T-cell (primary cell): ENCODE results near the gene OR51E1. TPM values are rescaled to one million over a fixed set of nuclear protein-coding genes. Genes with fewer than 3 reads are reported as not detected.

ENCODE experiments used
- ATAC-seq, 4 experiments: fragments of 200-7000 bp in 3 of 4; fragments of 150-1000 bp in 1 of 4; cut with Tn5 transposase; replicated peaks in 1 of 4; 1 replicate in 3 of 4; 2 replicates in 1 of 4; pipeline ENCODE4 v1.10.0; 2021; ENCODE audit warnings: moderate library complexity in 3 of 4, mild to moderate bottlenecking in 2 of 4, moderate number of reproducible peaks in 1 of 4
- CTCF ChIA-PET, 2 donors: fragments of 300-600 bp; sonication (Branson Sonifier 250); formaldehyde crosslinking; loops; one replicate each; lab custom pipeline; 2022; ENCODE audit warnings: antibody characterized with exemption in 2 of 2; lab: Charles Lee
- POLR2A ChIA-PET, 2 donors: fragments of 300-600 bp; sonication (Branson Sonifier 250); formaldehyde crosslinking; loops; one replicate each; lab custom pipeline; 2022; ENCODE audit warnings: antibody characterized with exemption in 2 of 2; lab: Charles Lee
- DNase-seq, 35 experiments: peaks; one replicate each; pipeline versions ENCODE4 v3.0.0 to v3.0.0-alpha.2; 2013 to 2023
- H3K27ac ChIP-seq: one replicate; pipeline ENCODE4 v1.5.1; 2013; ENCODE audit warnings: low read length
- H3K27me3 ChIP-seq, 2 experiments: replicated peaks in 1 of 2; 1 replicate in 1 of 2; 2 replicates in 1 of 2; pipeline versions ENCODE4 v1.6.1 to v1.7.0; 2013; ENCODE audit warnings: low read length in 1 of 2, mixed read lengths in 1 of 2; ENCODE audit not compliant: control insufficient read depth in 2 of 2, insufficient read depth in 2 of 2; ENCODE audit errors: extremely low read depth in 1 of 2
- H3K36me3 ChIP-seq, 2 donors: 1 replicate in 1 of 2; 2 replicates in 1 of 2; pipeline versions ENCODE4 v1.6.1 to v1.7.0; 2013; ENCODE audit warnings: low read length in 1 of 2; ENCODE audit not compliant: control insufficient read depth in 2 of 2, insufficient read depth in 1 of 2; ENCODE audit errors: extremely low read depth in 1 of 2
- H3K4me1 ChIP-seq, 2 experiments: 1 replicate in 1 of 2; 2 replicates in 1 of 2; pipeline versions ENCODE4 v1.6.1 to v1.7.0; 2013; ENCODE audit warnings: low read length in 2 of 2, mixed read lengths in 1 of 2; ENCODE audit not compliant: insufficient read depth in 2 of 2, control insufficient read depth in 1 of 2; ENCODE audit errors: extremely low read depth in 1 of 2
- H3K4me3 ChIP-seq, 2 donors: 1 replicate in 1 of 2; 2 replicates in 1 of 2; pipeline versions ENCODE4 v1.5.1 to v1.7.0; 2013; ENCODE audit warnings: mild to moderate bottlenecking in 2 of 2, low read length in 1 of 2, moderate library complexity in 1 of 2; ENCODE audit not compliant: control insufficient read depth in 1 of 2; ENCODE audit errors: extremely low read depth in 1 of 2
- H3K9me3 ChIP-seq: 2 replicates; pipeline ENCODE4 v1.7.0; 2013
- H3K27ac Mint-ChIP-seq, 2 donors: one replicate each; pipeline ENCODE4 v1.8.0; 2020 to 2021; ENCODE audit warnings: mild to moderate bottlenecking in 2 of 2, mixed read lengths in 2 of 2
- H3K27me3 Mint-ChIP-seq, 2 donors: one replicate each; pipeline ENCODE4 v1.8.0; 2021 to 2022; ENCODE audit warnings: mixed read lengths in 2 of 2
- H3K36me3 Mint-ChIP-seq: one replicate; pipeline ENCODE4 v1.8.0; 2021; ENCODE audit warnings: mixed read lengths
- H3K4me1 Mint-ChIP-seq, 3 donors: one replicate each; pipeline ENCODE4 v1.8.0; 2020 to 2022; ENCODE audit warnings: mixed read lengths in 3 of 3, mild to moderate bottlenecking in 1 of 3
- H3K4me3 Mint-ChIP-seq, 3 donors: one replicate each; pipeline ENCODE4 v1.8.0; 2020 to 2022; ENCODE audit warnings: mild to moderate bottlenecking in 3 of 3, mixed read lengths in 3 of 3, moderate library complexity in 3 of 3
- H3K9me3 Mint-ChIP-seq, 3 donors: one replicate each; pipeline ENCODE4 v1.8.0; 2020 to 2022; ENCODE audit warnings: mixed read lengths in 3 of 3
- WGBS: methylation state at CpG from one replicate; pipeline ENCODE4 v1.1.5; 2013; ENCODE audit warnings: missing lambda C conversion rate; ENCODE audit not compliant: insufficient coverage; 5-methylcytosine and 5-hydroxymethylcytosine counted together
- total RNA-seq, 35 experiments: library from RNA in 6 of 35; stranded (reverse) in 6 of 35; fragments of 120-200 nt in 1 of 35; gene quantifications; one replicate each; pipeline versions ENCODE4 v1.2.1 to v1.2.4 and lab custom pipeline; 2013 to 2026

Gene OR51E1
- total RNA-seq, 5 donors from 2014 or later (not counting 1 experiment from before 2014, with no cell fraction given), result not detected

GRCh38 chr11:4644233-4644632, 451 bp downstream of the OR51E1 start:
- ChIA-PET CTCF (no interaction called here), POLR2A (interaction anchor here in 1 of 2 donors (0.5 kb wide), 1 partner anchor 1165 kb away, joined by 5 read pairs; no protein-coding TSS in a partner anchor)
- no peak overlapping the region for H3K27ac ChIP-seq
- Mint-ChIP-seq H3K4me1 (no peaks in the 10 kb centered on the region), H3K27ac (no peak overlapping the region), H3K4me3 (no peak overlapping the region), H3K27me3 (peaks cover 3 to 16% of the 10 kb centered on the region in 2 donors), H3K36me3 (no peaks in the 10 kb centered on the region), H3K9me3 (no peaks in the 10 kb centered on the region)
- no peak overlapping the region for H3K4me3 ChIP-seq
- H3K27me3 ChIP-seq, result peaks cover 0 to 18% of the 10 kb centered on the region in 2 experiments
- no peaks in the 10 kb centered on the region for H3K9me3 ChIP-seq
- ATAC-seq, result no peak
- DNase-seq, result no peak
- WGBS, result 58% methylated on average over 3 of the region's 4 CpGs
- H3K36me3 ChIP-seq, result no peaks in the 10 kb centered on the region
- no peaks in the 10 kb centered on the region for H3K4me1 ChIP-seq

- no peak overlapping the region for H3K27ac ChIP-seq
- Mint-ChIP-seq H3K4me1 (no peaks in the 10 kb centered on the region), H3K36me3 (no peaks in the 10 kb centered on the region), H3K27me3 (peaks cover 3 to 15% of the 10 kb centered on the region in 2 donors), H3K27ac (no peak overlapping the region), H3K9me3 (no peaks in the 10 kb centered on the region), H3K4me3 (no peak overlapping the region)
- 86% methylated on average over 1 of the region's 2 CpGs for WGBS
- POLR2A ChIA-PET, result no interaction called here
- no peak overlapping the region for H3K4me3 ChIP-seq
- no peaks in the 10 kb centered on the region for H3K36me3 ChIP-seq
- peaks cover 0 to 18% of the 10 kb centered on the region in 2 experiments for H3K27me3 ChIP-seq
- CTCF ChIA-PET, result interaction anchor here in 1 of 2 donors (1.3 kb wide), 1 partner anchor 9 kb away, joined by 3 read pairs; the partner anchor contains the start of gene OR51D1
- H3K9me3 ChIP-seq, result no peaks in the 10 kb centered on the region
- no peaks in the 10 kb centered on the region for H3K4me1 ChIP-seq
- ATAC-seq (no peak), DNase-seq (no peak)
These were observed 2.2 kb downstream of the OR51E1 start for GRCh38 chr11:4645974-4646373.

GRCh38 chr11:4647766-4648165, 4.0 kb downstream of the OR51E1 start:
- no peak for ATAC-seq
- no peak for DNase-seq
- H3K4me3 ChIP-seq, result no peak overlapping the region
- 73% methylated on average over 3 of the region's 4 CpGs for WGBS
- H3K4me1 Mint-ChIP-seq, result no peaks in the 10 kb centered on the region
- H3K36me3 ChIP-seq, result no peaks in the 10 kb centered on the region
- ChIA-PET POLR2A (no interaction called here), CTCF (interaction anchor here in 1 of 2 donors (0.9 kb wide), 1 partner anchor 12 kb away, joined by 4 read pairs; no protein-coding TSS in a partner anchor)
- no peak overlapping the region for H3K27ac ChIP-seq
- no peaks in the 10 kb centered on the region for H3K9me3 ChIP-seq
- H3K36me3 Mint-ChIP-seq, result no peaks in the 10 kb centered on the region
- peaks cover 3 to 13% of the 10 kb centered on the region in 2 donors for H3K27me3 Mint-ChIP-seq
- no peaks in the 10 kb centered on the region for H3K4me1 ChIP-seq
- H3K27me3 ChIP-seq, result peaks cover 0 to 10% of the 10 kb centered on the region in 2 experiments
- peaks cover 0 to 2% (median 0%) of the 10 kb centered on the region in 3 donors for H3K9me3 Mint-ChIP-seq
- H3K27ac Mint-ChIP-seq, result no peak overlapping the region
- H3K4me3 Mint-ChIP-seq, result no peak overlapping the region

GRCh38 chr11:4654635-4655369, 11.0 kb downstream of the OR51E1 start:
- Histone ChIP-seq H3K36me3 (no peaks in the 10 kb centered on the region), H3K4me3 (no peak overlapping the region), H3K27me3 (peaks cover 0 to 4% of the 10 kb centered on the region in 2 experiments), H3K9me3 (no peaks in the 10 kb centered on the region), H3K4me1 (no peaks in the 10 kb centered on the region), H3K27ac (no peak overlapping the region)
- Mint-ChIP-seq H3K4me3 (no peak overlapping the region), H3K9me3 (peaks cover 0 to 7% (median 0%) of the 10 kb centered on the region in 3 donors), H3K27ac (no peak overlapping the region), H3K36me3 (no peaks in the 10 kb centered on the region), H3K4me1 (peaks cover 0 to 3% (median 3%) of the 10 kb centered on the region in 3 donors), H3K27me3 (peaks cover 3 to 21% of the 10 kb centered on the region in 2 donors)
- 100% methylated on average over 1 of the region's 2 CpGs for WGBS
- CTCF ChIA-PET, result no interaction called here
- POLR2A ChIA-PET, result no interaction called here
- no peak for ATAC-seq
- DNase-seq, result no peak

- POLR2A ChIA-PET, result no interaction called here
- peaks cover 19 to 20% of the 10 kb centered on the region in 2 donors for H3K27me3 Mint-ChIP-seq
- H3K4me3 ChIP-seq, result no peak overlapping the region
- peaks cover 0 to 3% (median 3%) of the 10 kb centered on the region in 3 donors for H3K4me1 Mint-ChIP-seq
- H3K4me1 ChIP-seq, result no peaks in the 10 kb centered on the region
- WGBS, result no CpG with 5 or more reads among the region's 5 CpGs
- H3K36me3 Mint-ChIP-seq, result no peaks in the 10 kb centered on the region
- no peak overlapping the region for H3K4me3 Mint-ChIP-seq
- no peaks in the 10 kb centered on the region for H3K9me3 ChIP-seq
- H3K9me3 Mint-ChIP-seq, result no peaks in the 10 kb centered on the region
- ATAC-seq, result no peak
- CTCF ChIA-PET, result no interaction called here
- H3K27ac Mint-ChIP-seq, result no peak overlapping the region
- no peak overlapping the region for H3K27ac ChIP-seq
- peaks cover 0 to 15% of the 10 kb centered on the region in 2 experiments for H3K27me3 ChIP-seq
- no peak for DNase-seq
- no peaks in the 10 kb centered on the region for H3K36me3 ChIP-seq
These were observed 15.1 kb downstream of the OR51E1 start for GRCh38 chr11:4658629-4659445.

GRCh38 chr11:4662876-4663275, 19.1 kb downstream of the OR51E1 start:
- Histone ChIP-seq H3K27ac (no peak overlapping the region), H3K4me1 (no peaks in the 10 kb centered on the region), H3K4me3 (no peak overlapping the region), H3K27me3 (peaks cover 0 to 11% of the 10 kb centered on the region in 2 experiments), H3K36me3 (no peaks in the 10 kb centered on the region), H3K9me3 (no peaks in the 10 kb centered on the region)
- DNase-seq, result no peak
- H3K27ac Mint-ChIP-seq, result no peak overlapping the region
- WGBS, result no CpG with 5 or more reads among the region's 6 CpGs
- CTCF ChIA-PET, result no interaction called here
- no peak overlapping the region for H3K4me3 Mint-ChIP-seq
- POLR2A ChIA-PET, result no interaction called here
- H3K9me3 Mint-ChIP-seq, result no peaks in the 10 kb centered on the region
- H3K4me1 Mint-ChIP-seq, result no peaks in the 10 kb centered on the region
- no peaks in the 10 kb centered on the region for H3K36me3 Mint-ChIP-seq
- peaks cover 18 to 22% of the 10 kb centered on the region in 2 donors for H3K27me3 Mint-ChIP-seq
- no peak for ATAC-seq
